ENCODE results near the gene SNX11.

SNX11 gene

DNA sequence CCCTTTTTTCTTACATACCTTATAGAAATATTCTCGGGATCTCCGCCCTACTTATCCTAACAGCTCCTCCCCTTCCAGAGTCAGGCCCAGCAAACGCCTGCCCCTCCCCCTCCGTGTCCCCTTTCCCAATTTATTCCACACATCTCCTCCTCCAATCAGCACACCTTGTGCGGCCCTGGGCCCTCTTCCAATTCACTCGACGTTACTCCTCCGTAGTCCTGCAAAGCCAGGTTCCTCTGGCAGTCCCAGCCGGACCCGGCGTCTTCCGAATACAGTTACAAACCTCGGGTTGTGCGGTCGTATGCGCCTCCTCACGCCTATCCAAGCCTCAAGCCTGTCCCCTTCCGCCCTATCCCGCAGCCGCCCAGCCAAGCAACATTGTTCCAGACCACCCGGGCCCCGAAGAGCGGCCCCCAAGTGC is 7.0 kb upstream of the SNX11 start:
- DNase-seq = no peak

DNA sequence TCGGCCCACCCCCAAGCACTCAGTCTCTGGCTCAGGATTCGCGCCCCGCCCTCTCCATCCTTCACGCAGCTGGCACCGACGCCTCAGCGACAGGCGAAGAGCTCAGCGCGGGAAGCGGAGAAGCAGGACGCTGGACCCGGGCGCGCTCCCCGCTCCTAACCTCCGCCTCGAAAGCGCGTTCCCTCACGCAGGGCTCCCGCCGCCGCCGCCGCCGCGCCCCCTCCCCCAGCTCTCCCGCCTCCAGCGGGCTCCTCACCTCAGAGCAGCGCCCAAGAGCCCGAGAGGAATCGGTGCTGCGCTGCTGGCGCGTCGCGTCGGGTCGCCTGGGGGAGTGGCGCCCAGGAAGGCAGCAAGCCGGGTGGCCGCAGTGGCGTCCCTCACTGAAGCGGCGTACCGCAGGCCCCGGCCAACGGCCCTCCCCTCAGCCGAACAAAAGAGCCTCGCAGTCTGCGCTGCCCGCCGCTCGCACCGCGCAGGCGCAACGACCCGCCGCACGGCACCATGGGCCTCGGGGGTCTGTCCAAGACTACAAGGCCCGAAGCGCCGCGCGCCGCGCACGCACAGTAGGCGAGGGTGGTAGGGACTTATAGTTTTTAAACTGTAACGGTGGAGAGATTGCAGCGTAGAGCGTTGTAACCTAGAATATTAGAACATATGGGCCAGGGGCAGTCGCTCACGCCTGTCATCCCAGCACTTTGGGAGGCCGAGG is 6.4 kb upstream of the SNX11 start, which contains the start of gene CBX1:
Gene CBX1, minus strand, starts transcription at position 467 of the 709 bp plus-strand sequence. CDS start 24,474 bp downstream, outside the sequence.
- DNase-seq = peak; percentile 93

GRCh38 chr17:48102043-48102750 is 5.4 kb upstream of the SNX11 start:
- no peak for DNase-seq

GRCh38 chr17:48102798-48103715 is 4.5 kb upstream of the SNX11 start:
- no peak for DNase-seq

DNA sequence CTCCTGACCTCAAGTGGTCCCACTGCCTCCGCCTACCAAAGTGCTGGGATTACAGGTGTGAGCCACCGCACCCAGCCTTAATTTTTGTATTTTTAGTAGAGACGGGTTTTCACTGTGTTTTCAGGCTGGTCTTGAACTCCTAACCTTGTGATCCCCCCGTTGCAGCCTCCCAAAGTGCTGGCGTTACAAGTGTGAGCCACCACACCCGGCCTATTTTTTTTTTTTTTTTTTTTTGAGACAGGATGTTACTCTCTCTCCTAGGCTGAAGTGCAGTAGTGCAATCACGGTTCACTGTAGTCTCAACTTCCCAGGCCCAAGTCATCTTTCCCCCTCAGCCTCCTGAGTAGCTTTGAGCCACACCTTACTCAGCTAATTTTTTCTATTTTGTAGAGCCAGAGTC is 3.1 kb upstream of the SNX11 start:
- DNase-seq = no peak

- no peak for DNase-seq
Observed at GRCh38 chr17:48106802-48107136, 797 bp upstream of the SNX11 start.

DNA sequence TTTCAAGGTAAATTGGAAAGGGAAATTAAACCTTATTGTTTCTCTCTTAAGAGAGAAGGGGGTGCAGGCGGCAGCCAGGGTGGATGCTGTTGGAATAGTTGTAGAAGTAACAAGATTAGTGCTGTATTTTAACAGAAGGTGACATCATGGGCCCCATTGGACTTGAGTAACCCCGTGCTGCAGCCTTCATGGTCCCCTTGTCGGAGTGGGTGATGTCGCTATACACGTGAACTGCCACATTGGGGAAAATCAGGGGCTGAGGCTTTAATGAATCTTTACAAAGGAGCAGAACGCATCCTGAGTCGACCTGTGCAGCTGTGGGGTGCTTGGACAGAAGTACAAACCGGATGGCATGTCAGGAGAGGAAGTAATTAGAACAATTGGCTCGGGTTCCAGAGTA is 3.2 kb downstream of the SNX11 start:
- no peak for DNase-seq

GRCh38 chr17:48111937-48112241 is 4.3 kb downstream of the SNX11 start:
- DNase-seq = no peak

DNA sequence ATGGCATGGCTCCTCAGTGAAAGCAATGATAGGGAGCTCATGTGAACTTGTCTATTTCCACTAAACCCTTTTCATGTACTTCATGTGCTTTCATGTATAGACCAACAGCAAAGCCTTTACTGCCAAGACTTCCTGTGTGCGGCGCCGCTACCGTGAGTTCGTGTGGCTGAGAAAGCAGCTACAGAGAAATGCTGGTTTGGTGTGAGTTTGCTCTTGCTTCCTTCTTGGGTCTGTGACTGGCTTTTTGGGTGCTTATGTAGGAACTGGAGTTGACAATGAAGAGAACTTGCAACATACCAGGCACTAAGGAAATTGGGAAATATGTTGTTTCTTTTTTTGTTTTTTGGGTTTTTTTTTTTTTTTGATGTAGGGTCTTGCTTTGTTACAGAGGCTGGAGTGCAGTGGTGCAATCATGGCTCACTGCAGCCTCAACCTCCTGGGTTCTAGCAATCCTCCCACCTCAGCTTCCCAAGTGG is 5.7 kb downstream of the SNX11 start:
- peak; percentile 52 for DNase-seq

DNA sequence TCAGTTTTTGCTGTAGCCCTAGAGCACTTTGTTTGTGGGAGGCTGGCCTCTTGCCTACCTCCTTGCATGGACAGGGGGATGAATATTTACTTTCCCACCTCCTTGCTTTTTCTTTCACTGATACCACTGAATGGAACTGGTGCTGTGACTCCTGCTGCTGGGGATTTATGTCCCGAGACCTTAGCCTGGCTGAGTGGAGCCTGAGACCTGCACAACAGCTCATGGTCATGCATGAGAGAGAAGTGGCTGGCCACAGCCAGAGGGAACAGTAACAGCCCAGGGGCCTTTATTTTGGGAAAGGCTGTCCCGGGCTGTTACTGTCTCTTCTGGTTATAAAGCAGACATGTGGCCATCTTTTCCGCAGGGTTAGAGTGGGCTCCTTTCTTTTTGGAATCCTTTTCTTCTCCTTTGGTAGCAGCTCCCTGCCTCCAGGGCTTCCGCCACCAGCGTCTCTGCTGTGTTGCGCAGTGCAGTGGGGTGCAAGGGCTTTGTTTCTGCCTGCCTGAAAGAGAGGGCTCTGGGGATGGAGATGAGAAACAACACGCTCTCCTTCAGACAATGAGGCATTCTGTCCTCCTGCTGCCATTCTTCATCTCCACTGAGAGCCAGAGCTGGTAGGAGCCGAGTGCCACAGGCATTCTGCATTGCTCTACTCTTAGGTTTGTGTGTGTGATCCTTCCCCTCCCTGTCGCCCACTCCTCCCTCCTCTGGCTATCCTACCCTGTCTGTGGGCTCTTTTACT is 14.5 kb downstream of the SNX11 start:
- no peak for DNase-seq

- DNase-seq = no peak
Observed at GRCh38 chr17:48122665-48123045, 15.1 kb downstream of the SNX11 start.

GRCh38 chr17:48123111-48123510 is 15.5 kb downstream of the SNX11 start:
- no peak for DNase-seq

DNA sequence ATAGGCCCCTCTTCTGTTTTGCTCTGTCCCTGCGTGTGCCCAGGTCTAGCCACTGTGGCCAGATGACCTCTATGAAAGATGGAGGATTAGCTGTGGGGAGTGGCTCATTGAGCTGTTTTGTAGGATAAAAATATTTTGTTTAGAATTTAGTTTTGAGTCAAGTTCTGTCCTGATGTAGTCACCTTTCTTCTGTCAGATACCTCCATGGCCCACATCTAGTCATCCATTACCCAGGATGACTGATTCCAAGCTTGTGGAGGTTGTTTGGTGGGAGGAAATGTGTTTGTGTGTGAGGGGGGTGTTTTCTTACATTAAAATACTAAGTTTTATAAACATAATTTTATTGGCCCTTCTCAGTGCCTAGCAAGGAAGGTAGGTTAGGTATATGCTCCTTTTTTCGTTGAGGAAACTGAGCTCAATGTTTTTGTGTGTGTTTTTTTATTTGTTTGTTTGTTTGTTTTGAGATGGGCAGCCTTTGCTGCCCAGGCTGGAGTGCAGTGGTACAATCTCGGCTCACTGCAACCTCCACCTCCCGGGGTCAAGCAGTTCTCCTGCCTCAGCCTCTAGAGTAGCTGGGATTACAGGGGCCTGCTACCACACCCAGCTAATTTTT is 16.3 kb downstream of the SNX11 start:
- no peak for DNase-seq

DNA sequence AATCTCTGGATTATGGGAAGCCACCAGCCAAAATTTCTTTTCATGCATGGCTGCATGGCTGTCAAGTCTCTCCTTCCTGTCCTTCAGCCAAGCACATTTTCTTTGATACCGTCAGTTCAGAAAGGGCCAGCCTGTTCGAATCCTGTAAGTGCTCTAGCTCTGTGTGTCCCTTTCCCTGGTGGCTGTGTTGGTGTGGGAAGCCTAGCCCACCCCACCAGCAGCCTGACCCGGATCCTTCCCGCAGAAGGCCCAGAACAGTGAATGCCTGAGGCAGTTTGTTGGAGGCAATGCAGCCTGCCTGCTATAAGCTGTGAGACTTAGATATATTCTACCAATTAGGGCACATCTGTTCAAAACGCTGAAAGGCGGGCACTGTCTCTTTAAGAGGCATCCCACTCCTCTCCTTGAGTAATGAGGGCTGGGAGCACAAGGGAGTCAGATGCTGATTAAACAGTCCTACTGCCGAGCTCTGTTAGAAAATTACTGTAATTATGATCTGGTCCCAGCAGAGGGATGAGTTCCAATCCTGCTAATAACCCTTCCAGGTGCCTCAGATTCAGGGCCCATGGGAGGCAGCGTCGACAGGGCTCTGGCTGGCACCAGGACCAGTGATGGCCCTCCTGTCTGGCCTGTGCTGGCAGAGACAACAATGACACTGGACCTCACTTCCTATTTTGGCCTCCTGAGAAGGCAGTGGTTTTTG is 18.4 kb downstream of the SNX11 start:
- DNase-seq = no peak

- no peak for DNase-seq
Observed at GRCh38 chr17:48126532-48126850, 18.9 kb downstream of the SNX11 start.

GRCh38 chr17:48127371-48128051 is 19.9 kb downstream of the SNX11 start:
- no peak for DNase-seq

DNA sequence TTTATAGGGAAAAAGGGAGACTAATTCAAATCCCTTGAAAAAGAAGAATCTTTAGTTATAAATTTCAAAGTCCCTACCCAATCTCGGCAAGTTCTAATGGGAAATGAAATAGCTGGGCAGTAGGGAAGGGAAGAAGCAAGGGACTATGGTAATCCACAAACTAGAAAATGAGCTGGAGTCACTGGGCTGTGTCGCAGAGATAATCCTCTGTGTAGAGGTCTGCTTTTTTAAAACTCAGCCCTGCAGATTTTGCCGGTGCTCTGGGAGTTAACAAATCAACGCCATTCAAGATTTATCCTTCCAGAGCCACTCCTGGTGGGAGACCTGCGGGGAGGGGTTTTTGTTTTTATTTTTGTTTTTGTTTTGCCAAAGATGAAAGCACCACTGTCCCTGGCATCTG is 20.8 kb downstream of the SNX11 start:
- no peak for DNase-seq

DNA sequence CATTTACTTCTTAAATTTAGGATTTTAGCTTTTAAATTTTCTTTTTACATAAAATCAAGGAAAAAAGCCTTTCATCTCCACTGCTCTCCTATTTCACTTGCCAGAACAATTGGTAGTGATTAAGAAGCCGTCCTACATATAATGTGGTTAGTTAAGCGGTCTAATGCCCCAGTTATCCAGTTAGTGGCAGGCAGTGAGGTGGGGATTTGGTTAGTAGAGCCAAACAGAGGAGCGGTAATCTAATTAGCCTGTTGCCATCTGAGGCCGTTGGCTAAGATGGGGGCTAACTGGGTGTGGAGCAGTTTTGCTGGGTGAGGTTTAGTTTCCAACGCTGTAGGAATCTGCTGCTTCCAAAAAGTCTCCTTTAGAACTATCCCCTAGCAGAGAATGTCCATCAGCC is 22.4 kb downstream of the SNX11 start:
- no peak for DNase-seq

- no peak for DNase-seq
Observed at GRCh38 chr17:48131216-48131824, 23.8 kb downstream of the SNX11 start.

DNA sequence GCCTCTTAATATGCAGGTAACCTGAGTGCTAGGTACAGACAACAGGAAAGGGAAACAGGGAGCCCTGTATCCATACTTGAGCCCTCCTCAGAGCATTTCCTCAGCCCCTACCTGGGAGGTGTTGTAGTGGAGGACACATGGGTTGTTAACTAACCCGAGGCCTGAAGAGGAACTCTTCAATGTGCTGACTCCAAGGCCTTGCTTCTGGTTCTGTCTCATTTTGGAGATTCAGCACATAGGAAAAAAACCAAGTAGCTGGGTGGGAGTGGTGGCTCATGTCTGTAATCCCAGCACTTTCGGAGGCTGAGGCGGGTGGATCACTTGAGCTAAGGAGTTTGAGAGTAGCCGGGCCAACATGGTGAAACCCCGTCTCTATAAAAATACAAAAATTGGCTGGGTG is 24.8 kb downstream of the SNX11 start:
- DNase-seq = no peak

DNA sequence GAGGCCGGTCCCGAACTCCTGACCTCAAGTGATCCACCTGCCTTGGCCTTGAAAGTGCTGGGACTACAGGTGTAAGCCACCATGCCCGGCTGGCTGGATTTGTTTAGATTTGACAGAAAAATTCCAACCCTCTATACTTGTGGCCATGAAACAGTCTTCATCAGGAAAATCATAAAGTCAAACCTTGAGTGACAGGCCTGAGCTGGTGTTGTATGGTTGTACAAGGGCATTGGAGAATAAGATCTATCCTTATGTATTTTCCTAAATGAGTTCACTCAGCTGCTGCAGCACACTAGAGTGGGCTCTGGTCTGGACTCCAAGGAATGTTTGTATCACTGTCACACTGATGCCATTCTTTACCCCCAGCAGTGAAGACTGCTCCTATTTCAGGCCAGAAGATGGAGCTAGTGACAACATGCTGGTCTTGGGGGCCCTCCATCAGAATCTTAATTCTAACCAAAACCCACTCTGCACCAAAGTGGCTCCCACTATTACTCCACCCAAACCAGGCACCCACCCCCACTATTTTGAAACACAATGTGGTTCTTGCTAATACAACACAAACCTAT is 27.4 kb downstream of the SNX11 start:
- DNase-seq = no peak
